GM18498 (cell line): ENCODE measurements around the gene TRMT2A.
A peak's percentile ranks its signal among the peaks of the same experiment; 100 is the strongest.
"Not testable (repeated sequence)": the region's sequence is repeated elsewhere in the genome, so short reads cannot be mapped to it uniquely, and the experiment has no call there.

Source experiments
- ATAC-seq: cut with Tn5 transposase; IDR thresholded peaks from one replicate; pipeline ENCODE4 v1.9.1; 2021; ENCODE audit warnings: mild to moderate bottlenecking, moderate library complexity; ENCODE audit not compliant: unreplicated experiment

TRMT2A gene

GRCh38 chr22:20116951-20117632, at the start of gene TRMT2A:
Gene TRMT2A (minus strand): TSS chr22:20117226. CDS start chr22:20116906, 320 bp downstream.
- ATAC-seq, result peak; percentile 77

- no peak for ATAC-seq
Observed at GRCh38 chr22:20166703-20167102, 49.7 kb upstream of the TRMT2A start.

GRCh38 chr22:20165913-20166312, 48.9 kb upstream of the TRMT2A start:
- ATAC-seq, result no peak

- no peak for ATAC-seq
Observed at GRCh38 chr22:20165421-20165820, 48.4 kb upstream of the TRMT2A start.

GRCh38 chr22:20164863-20165262, 47.8 kb upstream of the TRMT2A start:
- ATAC-seq, result no peak

- ATAC-seq, result no peak
Observed at GRCh38 chr22:20160041-20160440, 43.0 kb upstream of the TRMT2A start.

- not testable (repeated sequence) for ATAC-seq
Observed at GRCh38 chr22:20159531-20159930, 42.5 kb upstream of the TRMT2A start.

- no peak for ATAC-seq
Observed at GRCh38 chr22:20159076-20159475, 42.0 kb upstream of the TRMT2A start.

GRCh38 chr22:20158391-20159036, 41.5 kb upstream of the TRMT2A start:
- ATAC-seq, result no peak

GRCh38 chr22:20157430-20158183, 40.6 kb upstream of the TRMT2A start:
- ATAC-seq, result no peak

GRCh38 chr22:20156611-20157429, 39.8 kb upstream of the TRMT2A start:
- ATAC-seq, result peak; percentile 59

- no peak for ATAC-seq
Observed at GRCh38 chr22:20156042-20156389, 39.0 kb upstream of the TRMT2A start.

- ATAC-seq, result no peak
Observed at GRCh38 chr22:20155330-20156041, 38.5 kb upstream of the TRMT2A start.

- ATAC-seq, result no peak
Observed at GRCh38 chr22:20154602-20155187, 37.7 kb upstream of the TRMT2A start.

- no peak for ATAC-seq
Observed at GRCh38 chr22:20153945-20154344, 36.9 kb upstream of the TRMT2A start.

GRCh38 chr22:20152464-20152890, 35.5 kb upstream of the TRMT2A start:
- ATAC-seq, result no peak

- ATAC-seq, result no peak
Observed at GRCh38 chr22:20151276-20151588, 34.2 kb upstream of the TRMT2A start.

GRCh38 chr22:20150381-20151275, 33.6 kb upstream of the TRMT2A start, which contains the start of gene CCDC188:
Gene CCDC188 (minus strand): TSS chr22:20151055. CDS start chr22:20150986, 69 bp downstream.
- no peak for ATAC-seq
